B cell (primary cell): Measurements from ENCODE around the gene B4GALNT1. TPM values are rescaled to one million over a fixed set of nuclear protein-coding genes. Genes with fewer than 3 reads are reported as not detected.

ENCODE experiments used
- ATAC-seq: fragments of 200-7000 bp; cut with Tn5 transposase; one replicate; pipeline ENCODE4 v1.10.0; 2021; ENCODE audit warnings: low read depth, mild to moderate bottlenecking, moderate number of reproducible peaks, moderate library complexity
- CTCF ChIA-PET: fragments of 350-600 bp; sonication (Branson Sonifier 250); formaldehyde crosslinking; loops from one replicate; lab custom pipeline; 2021; ENCODE audit warnings: antibody characterized with exemption, inconsistent platforms; lab: Charles Lee
- POLR2A ChIA-PET: fragments of 350-600 bp; sonication (Branson Sonifier 250); formaldehyde crosslinking; loops from one replicate; lab custom pipeline; 2021; ENCODE audit warnings: antibody characterized with exemption; lab: Charles Lee
- DNase-seq: peaks from one replicate; pipeline ENCODE4 v3.0.0; 2013
- H2AFZ ChIP-seq: 2 replicates; pipeline ENCODE4 v1.6.1; 2012; ENCODE audit warnings: mild to moderate bottlenecking, low read depth, low read length; ENCODE audit not compliant: insufficient read depth, poor library complexity, severe bottlenecking
- H3K27ac ChIP-seq, 2 donors: 1 replicate in 1 of 2; 2 replicates in 1 of 2; pipeline ENCODE4 v1.5.1; 2012 to 2013; ENCODE audit warnings: low read length in 2 of 2, mild to moderate bottlenecking in 2 of 2, moderate library complexity in 1 of 2
- H3K27me3 ChIP-seq, 4 experiments: fragments of 200-600 bp in 1 of 4; sonication (generic) in 1 of 4; replicated peaks in 1 of 4; 1 replicate in 2 of 4; 2 replicates in 2 of 4; pipeline versions ENCODE4 v1.6.1 to v1.7.0; 2013 to 2016; ENCODE audit warnings: low read length in 3 of 4, mild to moderate bottlenecking in 2 of 4, mixed read lengths in 1 of 4, moderate library complexity in 1 of 4; ENCODE audit not compliant: insufficient read depth in 4 of 4, control insufficient read depth in 3 of 4; ENCODE audit errors: control extremely low read depth in 1 of 4
- H3K36me3 ChIP-seq, 2 experiments: replicated peaks in 1 of 2; 1 replicate in 1 of 2; 2 replicates in 1 of 2; pipeline versions ENCODE4 v1.6.1 to v1.7.1; 2013; ENCODE audit warnings: low read length in 1 of 2; ENCODE audit not compliant: insufficient read depth in 2 of 2, control insufficient read depth in 1 of 2; ENCODE audit errors: control extremely low read depth in 1 of 2, extremely low read depth in 1 of 2
- H3K4me1 ChIP-seq, 2 donors: fragments of 200-600 bp in 1 of 2; sonication (generic) in 1 of 2; 1 replicate in 1 of 2; 2 replicates in 1 of 2; pipeline versions ENCODE4 v1.5.1 to v1.6.1; 2013 to 2017; ENCODE audit warnings: low read length in 2 of 2; ENCODE audit not compliant: control insufficient read depth in 2 of 2, insufficient read depth in 2 of 2
- H3K4me2 ChIP-seq: replicated peaks from 2 replicates; pipeline ENCODE3; 2012; ENCODE audit warnings: mild to moderate bottlenecking, low read depth, low read length; ENCODE audit not compliant: poor library complexity, severe bottlenecking
- H3K4me3 ChIP-seq, 5 experiments: fragments of 200-600 bp in 1 of 5; sonication (generic) in 1 of 5; 1 replicate in 3 of 5; 2 replicates in 2 of 5; pipeline versions ENCODE4 v1.5.1 to v1.7.0; 2011 to 2016; ENCODE audit warnings: low read length in 4 of 5, mild to moderate bottlenecking in 4 of 5, low read depth in 2 of 5, control low read depth in 1 of 5, moderate library complexity in 1 of 5; ENCODE audit not compliant: insufficient read depth in 1 of 5; ENCODE audit errors: control extremely low read depth in 1 of 5, extremely low read depth in 1 of 5
- H3K79me2 ChIP-seq: fragments of 200-600 bp; sonication (generic); one replicate; pipeline ENCODE4 v1.6.0; 2016; ENCODE audit warnings: low read length; ENCODE audit not compliant: control insufficient read depth, insufficient read depth
- H3K9ac ChIP-seq: fragments of 200-600 bp; sonication (generic); 2 replicates; pipeline ENCODE4 v1.6.1; 2017; ENCODE audit warnings: mild to moderate bottlenecking, low read length, moderate library complexity
- H3K9me3 ChIP-seq, 3 donors: one replicate each; pipeline versions ENCODE4 v1.6.1 to v1.7.1; 2013; ENCODE audit warnings: low read length in 2 of 3; ENCODE audit not compliant: control insufficient read depth in 2 of 3, insufficient read depth in 1 of 3; ENCODE audit errors: control extremely low read depth in 1 of 3
- H4K20me1 ChIP-seq: 2 replicates; pipeline ENCODE4 v1.6.0; 2012; ENCODE audit warnings: mild to moderate bottlenecking, low read length; ENCODE audit not compliant: insufficient read depth, control insufficient read depth, poor library complexity, severe bottlenecking
- H3K27ac Mint-ChIP-seq: one replicate; pipeline ENCODE4 v1.8.0; 2021; ENCODE audit warnings: mixed read lengths
- H3K27me3 Mint-ChIP-seq: one replicate; pipeline ENCODE4 v1.8.0; 2021; ENCODE audit warnings: mixed read lengths
- H3K4me1 Mint-ChIP-seq: one replicate; pipeline ENCODE4 v1.8.0; 2021; ENCODE audit warnings: mixed read lengths
- H3K4me3 Mint-ChIP-seq: one replicate; pipeline ENCODE4 v1.8.0; 2021; ENCODE audit warnings: mixed read lengths
- H3K9me3 Mint-ChIP-seq: one replicate; pipeline ENCODE4 v1.8.0; 2022; ENCODE audit warnings: mixed read lengths; ENCODE audit not compliant: insufficient read depth
- EZH2 ChIP-seq: IDR thresholded peaks from 2 replicates; pipeline ENCODE4 v1.6.1; 2012; ENCODE audit warnings: borderline replicate concordance, low read depth, mild to moderate bottlenecking, moderate library complexity, low read length; ENCODE audit not compliant: insufficient read depth, poor library complexity, severe bottlenecking
- WGBS: methylation state at CpG from one replicate; pipeline ENCODE4 v1.1.5; 2013; ENCODE audit warnings: missing lambda C conversion rate; ENCODE audit not compliant: insufficient coverage; 5-methylcytosine and 5-hydroxymethylcytosine counted together
- intact Hi-C: fragments of 100-400 bp; cut with micrococcal nuclease; formaldehyde crosslinking; loops from one replicate; pipeline ENCODE4 v1.10.0; 2022
- polyA plus RNA-seq: library from polyadenylated mRNA; depleted of rRNA; stranded (reverse); fragments of >200 nt; gene quantifications from 2 replicates; pipeline ENCODE4 v1.2.3, GENCODE V29; 2012
- total RNA-seq, 2 donors: library from RNA; stranded (reverse); fragments of 120-200 nt in 1 of 2; gene quantifications; 1 replicate in 1 of 2; 2 replicates in 1 of 2; pipeline versions ENCODE4 v1.2.3 to v1.2.4, GENCODE V29; 2013 to 2022
- TF ChIP-seq, protein P1 (sequence below): fragments of 200-600 bp; IDR thresholded peaks from one replicate; pipeline ENCODE4 v1.8.0; 2022; ENCODE audit warnings: antibody characterized with exemption, mild to moderate bottlenecking

The B4GALNT1 gene
- total and polyA plus RNA-seq, 2 donors (not counting 1 experiment from before 2014, with no cell fraction given) = 0.04 to 0.22 TPM

DNA sequence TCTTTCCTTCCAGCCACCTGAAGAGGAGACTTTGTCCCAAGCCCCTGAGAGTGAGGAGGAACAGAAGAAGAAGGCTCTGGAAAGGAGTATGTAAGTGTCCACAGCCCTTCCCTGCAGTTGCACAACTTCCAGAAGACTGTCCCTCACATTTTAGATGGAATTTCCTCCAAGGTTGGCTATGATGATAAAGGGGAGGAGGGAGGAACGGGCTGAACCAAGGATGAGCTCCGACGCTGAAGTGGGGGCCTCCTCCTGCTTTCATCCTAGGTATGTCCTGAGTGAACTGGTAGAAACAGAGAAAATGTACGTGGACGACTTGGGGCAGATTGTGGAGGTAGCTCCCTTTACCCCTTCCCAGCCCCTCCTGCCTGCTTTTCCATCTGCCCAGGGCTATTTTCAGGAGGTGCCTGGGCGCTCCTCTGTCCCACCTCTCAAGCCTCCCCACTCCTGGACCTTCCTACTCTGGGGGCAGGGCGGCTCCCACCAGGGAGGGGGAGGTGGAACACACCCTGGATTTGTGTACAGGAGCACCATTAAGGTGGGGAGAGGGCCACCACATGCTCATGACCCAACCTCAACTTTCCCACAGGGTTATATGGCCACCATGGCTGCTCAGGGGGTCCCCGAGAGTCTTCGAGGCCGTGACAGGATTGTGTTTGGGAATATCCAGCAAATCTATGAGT is 19.4 kb downstream of the B4GALNT1 start:
- no peak for ATAC-seq
- Histone ChIP-seq H2AFZ (no peak overlapping the region), H3K27me3 (peaks cover 0 to 78% (median 35%) of the 10 kb centered on the region in 4 experiments), H3K36me3 (no peaks in the 10 kb centered on the region), H3K4me1 (peaks cover 52 to 59% of the 10 kb centered on the region in 2 donors), H3K9me3 (peaks cover 0 to 9% (median 0%) of the 10 kb centered on the region in 3 donors), H3K4me3 (no peak overlapping the region), H3K79me2 (no peaks in the 10 kb centered on the region), H4K20me1 (peaks cover 4% of the 10 kb centered on the region), H3K4me2 (peak overlapping the region; percentile 62), H3K27ac (no peak overlapping the region), H3K9ac (peak overlapping the region; percentile 23)
- Mint-ChIP-seq H3K4me1 (peaks cover 56% of the 10 kb centered on the region), H3K4me3 (peak overlapping the region; percentile 72), H3K9me3 (no peaks in the 10 kb centered on the region), H3K27me3 (peaks cover 58% of the 10 kb centered on the region), H3K27ac (no peak overlapping the region)
- POLR2A ChIA-PET = no interaction called here
- 88% methylated on average over 7 of the region's 10 CpGs for WGBS
- intact Hi-C loops = loop anchor here (2.0 kb wide), 2 partner anchors 19 to 23 kb away; partner anchors contain the start of genes B4GALNT1 and PIP4K2C
- no peak for TF ChIP-seq EZH2
- CTCF ChIA-PET = interaction anchor here (1.6 to 12.6 kb wide), 3 partner anchors 19 to 155 kb away, joined by 8 to 97 read pairs (median 9); partner anchors contain the start of gene B4GALNT1
- DNase-seq = no peak

DNA sequence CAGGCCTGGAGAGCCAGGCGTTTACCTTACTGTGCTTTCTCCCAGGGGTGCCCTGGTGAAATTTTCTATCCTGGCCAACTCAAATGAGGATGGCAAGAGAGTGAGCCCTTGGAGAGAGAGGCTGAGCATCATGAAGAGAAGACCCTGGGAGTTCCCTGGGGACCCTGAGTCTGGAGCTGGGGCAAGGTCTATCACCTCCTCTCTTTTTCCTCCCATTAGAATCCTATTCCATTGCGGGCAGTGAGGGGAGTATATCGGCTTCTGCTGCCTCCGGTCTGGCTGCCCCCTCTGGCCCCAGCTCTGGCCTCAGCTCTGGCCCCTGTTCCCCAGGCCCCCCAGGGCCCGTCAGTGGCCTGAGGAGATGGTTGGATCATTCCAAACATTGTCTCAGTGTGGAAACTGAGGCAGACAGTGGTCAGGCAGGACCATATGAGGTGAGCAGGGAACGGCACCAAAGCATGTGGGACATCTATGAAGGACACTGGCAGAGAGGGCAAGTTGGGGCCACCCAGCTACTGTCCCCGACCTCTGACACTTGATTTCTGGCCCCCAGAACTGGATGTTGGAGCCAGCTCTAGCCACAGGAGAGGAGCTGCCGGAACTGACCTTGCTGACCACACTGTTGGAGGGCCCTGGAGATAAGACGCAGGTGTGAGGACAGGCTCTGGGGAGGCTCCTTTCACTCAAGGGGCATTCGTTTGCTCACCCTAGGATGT is 20.1 kb downstream of the B4GALNT1 start:
- ChIA-PET CTCF (interaction anchor here (1.2 to 12.6 kb wide), 4 partner anchors 8 to 154 kb away, joined by 3 to 97 read pairs (median 6); no protein-coding TSS in a partner anchor), POLR2A (no interaction called here)
- Mint-ChIP-seq H3K4me1 (peaks cover 56% of the 10 kb centered on the region), H3K9me3 (no peaks in the 10 kb centered on the region), H3K4me3 (peak overlapping the region; percentile 19), H3K27ac (no peak overlapping the region), H3K27me3 (peaks cover 54% of the 10 kb centered on the region)
- DNase-seq (no peak), ATAC-seq (no peak)
- peaks cover 0 to 9% (median 0%) of the 10 kb centered on the region in 3 donors for H3K9me3 ChIP-seq
- TF ChIP-seq, protein P1, sequence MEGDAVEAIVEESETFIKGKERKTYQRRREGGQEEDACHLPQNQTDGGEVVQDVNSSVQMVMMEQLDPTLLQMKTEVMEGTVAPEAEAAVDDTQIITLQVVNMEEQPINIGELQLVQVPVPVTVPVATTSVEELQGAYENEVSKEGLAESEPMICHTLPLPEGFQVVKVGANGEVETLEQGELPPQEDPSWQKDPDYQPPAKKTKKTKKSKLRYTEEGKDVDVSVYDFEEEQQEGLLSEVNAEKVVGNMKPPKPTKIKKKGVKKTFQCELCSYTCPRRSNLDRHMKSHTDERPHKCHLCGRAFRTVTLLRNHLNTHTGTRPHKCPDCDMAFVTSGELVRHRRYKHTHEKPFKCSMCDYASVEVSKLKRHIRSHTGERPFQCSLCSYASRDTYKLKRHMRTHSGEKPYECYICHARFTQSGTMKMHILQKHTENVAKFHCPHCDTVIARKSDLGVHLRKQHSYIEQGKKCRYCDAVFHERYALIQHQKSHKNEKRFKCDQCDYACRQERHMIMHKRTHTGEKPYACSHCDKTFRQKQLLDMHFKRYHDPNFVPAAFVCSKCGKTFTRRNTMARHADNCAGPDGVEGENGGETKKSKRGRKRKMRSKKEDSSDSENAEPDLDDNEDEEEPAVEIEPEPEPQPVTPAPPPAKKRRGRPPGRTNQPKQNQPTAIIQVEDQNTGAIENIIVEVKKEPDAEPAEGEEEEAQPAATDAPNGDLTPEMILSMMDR = no peak
- no peak for TF ChIP-seq EZH2
- no peaks in the 10 kb centered on the region for H3K36me3 ChIP-seq
- peaks cover 4% of the 10 kb centered on the region for H4K20me1 ChIP-seq
- peaks cover 52 to 59% of the 10 kb centered on the region in 2 donors for H3K4me1 ChIP-seq
- H3K27me3 ChIP-seq = peaks cover 0 to 73% (median 33%) of the 10 kb centered on the region in 4 experiments
- H3K4me3 ChIP-seq = no peak overlapping the region
- 90% methylated on average over 7 of the region's 10 CpGs for WGBS
- H2AFZ ChIP-seq = no peak overlapping the region
- intact Hi-C loops = no loop called here
- H3K9ac ChIP-seq = no peak overlapping the region
- H3K79me2 ChIP-seq = no peaks in the 10 kb centered on the region
- H3K4me2 ChIP-seq = no peak overlapping the region
- no peak overlapping the region for H3K27ac ChIP-seq
